WTC11 (cell line): ENCODE results near the gene SIPA1L3. TPM values are rescaled to one million over a fixed set of nuclear protein-coding genes. Genes with fewer than 3 reads are reported as not detected.

Experiments
- ATAC-seq: fragments of 200-7000 bp; cut with Tn5 transposase; 2 replicates; pipeline ENCODE4 v1.10.0; 2021; ENCODE audit warnings: mild to moderate bottlenecking, moderate library complexity
- CTCF ChIA-PET: fragments of 300-600 bp; sonication (Branson Sonifier 250); formaldehyde crosslinking; loops from one replicate; lab custom pipeline; 2021; ENCODE audit warnings: antibody characterized with exemption; lab: Charles Lee
- POLR2A ChIA-PET: fragments of 350-600 bp; sonication (Branson Sonifier 250); formaldehyde crosslinking; loops from one replicate; lab custom pipeline; 2021; ENCODE audit warnings: antibody characterized with exemption; lab: Charles Lee
- DNase-seq: peaks from one replicate; pipeline ENCODE4 v3.0.0; 2021; ENCODE audit warnings: low spot score
- H3K27ac Mint-ChIP-seq: 2 replicates; pipeline ENCODE4 v1.8.0; 2021; ENCODE audit warnings: mixed read lengths
- H3K27me3 Mint-ChIP-seq: 2 replicates; pipeline ENCODE4 v1.8.0; 2021; ENCODE audit warnings: low read depth, mild to moderate bottlenecking, moderate library complexity, mixed read lengths
- H3K36me3 Mint-ChIP-seq: 2 replicates; pipeline ENCODE4 v1.8.0; 2021; ENCODE audit warnings: mixed read lengths
- H3K4me1 Mint-ChIP-seq: 2 replicates; pipeline ENCODE4 v1.8.0; 2022; ENCODE audit warnings: mixed read lengths
- H3K4me3 Mint-ChIP-seq: 2 replicates; pipeline ENCODE4 v1.8.0; 2021; ENCODE audit warnings: mild to moderate bottlenecking, moderate library complexity, mixed read lengths
- H3K9me3 Mint-ChIP-seq: 2 replicates; pipeline ENCODE4 v1.8.0; 2021; ENCODE audit warnings: mixed read lengths
- CREM ChIP-seq: sonication (generic); formaldehyde crosslinking; IDR thresholded peaks from 2 replicates; pipeline ENCODE4 v1.8.1; 2022; ENCODE audit warnings: mild to moderate bottlenecking, missing genetic modification reagents, moderate library complexity
- CTCF ChIP-seq: fragments of 200-600 bp; IDR thresholded peaks from 2 replicates; pipeline ENCODE4 v1.8.0; 2022; ENCODE audit warnings: antibody characterized with exemption
- E2F5 ChIP-seq: sonication (generic); formaldehyde crosslinking; IDR thresholded peaks from 2 replicates; pipeline ENCODE4 v1.8.1; 2022; ENCODE audit warnings: mild to moderate bottlenecking, moderate library complexity, missing genetic modification reagents
- EMX1 ChIP-seq: fragments of 250-450 bp; sonication (Bioruptor Pico); IDR thresholded peaks from 2 replicates; pipeline ENCODE4 v1.8.0; 2021; ENCODE audit warnings: mild to moderate bottlenecking
- ESRRA ChIP-seq: sonication (generic); formaldehyde crosslinking; IDR thresholded peaks from 2 replicates; pipeline ENCODE4 v1.8.1; 2022; ENCODE audit warnings: mild to moderate bottlenecking, missing genetic modification reagents, borderline replicate concordance
- FOXK1 ChIP-seq: sonication (generic); formaldehyde crosslinking; IDR thresholded peaks from 2 replicates; pipeline ENCODE4 v1.8.0; 2022; ENCODE audit warnings: mild to moderate bottlenecking, moderate library complexity, missing genetic modification reagents
- FOXP1 ChIP-seq: sonication (generic); formaldehyde crosslinking; IDR thresholded peaks from 2 replicates; pipeline ENCODE4 v1.8.0; 2022; ENCODE audit warnings: missing genetic modification reagents, mild to moderate bottlenecking, moderate library complexity, borderline replicate concordance
- GABPB1 ChIP-seq: sonication (generic); formaldehyde crosslinking; IDR thresholded peaks from 2 replicates; pipeline ENCODE4 v1.8.1; 2023; ENCODE audit warnings: mild to moderate bottlenecking, missing genetic modification reagents
- GRHL2 ChIP-seq: fragments of 250-450 bp; sonication (Bioruptor Pico); IDR thresholded peaks from 2 replicates; pipeline ENCODE4 v1.8.0; 2022; ENCODE audit warnings: mild to moderate bottlenecking, moderate library complexity; ENCODE audit not compliant: insufficient replicate concordance, severe bottlenecking
- GTF2I ChIP-seq: fragments of 250-450 bp; sonication (Bioruptor Pico); conservative IDR thresholded peaks from 2 replicates; pipeline ENCODE4 v1.4.0; 2021; ENCODE audit warnings: mild to moderate bottlenecking
- JUN ChIP-seq: sonication (generic); formaldehyde crosslinking; IDR thresholded peaks from 2 replicates; pipeline ENCODE4 v1.8.0; 2023; ENCODE audit warnings: mild to moderate bottlenecking, missing genetic modification reagents
- MAX ChIP-seq: sonication (generic); formaldehyde crosslinking; IDR thresholded peaks from 2 replicates; pipeline ENCODE4 v1.8.0; 2022; ENCODE audit warnings: mild to moderate bottlenecking, missing genetic modification reagents
- MXD4 ChIP-seq: fragments of 250-450 bp; sonication (Bioruptor Pico); IDR thresholded peaks from 2 replicates; pipeline ENCODE4 v1.8.0; 2021; ENCODE audit warnings: mild to moderate bottlenecking, moderate library complexity, borderline replicate concordance
- MYBL2 ChIP-seq: sonication (generic); formaldehyde crosslinking; IDR thresholded peaks from 2 replicates; pipeline ENCODE4 v1.8.1; 2023; ENCODE audit warnings: mild to moderate bottlenecking, moderate library complexity, missing genetic modification reagents
- NR2C2 ChIP-seq: sonication (generic); formaldehyde crosslinking; IDR thresholded peaks from 2 replicates; pipeline ENCODE4 v1.8.0; 2022; ENCODE audit warnings: mild to moderate bottlenecking, missing genetic modification reagents
- NR3C1 ChIP-seq: sonication (generic); formaldehyde crosslinking; conservative IDR thresholded peaks from 2 replicates; pipeline ENCODE4 v1.8.1; 2023; ENCODE audit warnings: low read depth, mild to moderate bottlenecking, missing genetic modification reagents
- PRRX2 ChIP-seq: fragments of 250-450 bp; sonication (Bioruptor Pico); IDR thresholded peaks from 2 replicates; pipeline ENCODE4 v1.8.0; 2021; ENCODE audit warnings: mild to moderate bottlenecking
- RELA ChIP-seq: sonication (generic); formaldehyde crosslinking; IDR thresholded peaks from 2 replicates; pipeline ENCODE4 v1.8.1; 2022; ENCODE audit warnings: missing genetic modification reagents, mild to moderate bottlenecking, borderline replicate concordance
- SMAD3 ChIP-seq: sonication (generic); formaldehyde crosslinking; IDR thresholded peaks from 2 replicates; pipeline ENCODE4 v1.8.0; 2022; ENCODE audit warnings: missing genetic modification reagents, mild to moderate bottlenecking, borderline replicate concordance
- TCF7 ChIP-seq: sonication (generic); formaldehyde crosslinking; IDR thresholded peaks from 2 replicates; pipeline ENCODE4 v1.8.0; 2022; ENCODE audit warnings: mild to moderate bottlenecking, low read depth, missing genetic modification reagents, moderate library complexity
- TEAD1 ChIP-seq: sonication (generic); formaldehyde crosslinking; IDR thresholded peaks from 2 replicates; pipeline ENCODE4 v1.8.0; 2022; ENCODE audit warnings: mild to moderate bottlenecking, missing genetic modification reagents
- TP53 ChIP-seq: sonication (generic); formaldehyde crosslinking; IDR thresholded peaks from 2 replicates; pipeline ENCODE4 v1.8.1; 2023; ENCODE audit warnings: mild to moderate bottlenecking, missing genetic modification reagents
- USF1 ChIP-seq: sonication (generic); formaldehyde crosslinking; IDR thresholded peaks from 2 replicates; pipeline ENCODE4 v1.8.0; 2022; ENCODE audit warnings: mild to moderate bottlenecking, missing genetic modification reagents
- ZNF423 ChIP-seq: fragments of 250-450 bp; sonication (Bioruptor Pico); IDR thresholded peaks from 2 replicates; pipeline ENCODE4 v2.1.2; 2022; ENCODE audit warnings: mild to moderate bottlenecking, moderate library complexity
- ZNF512 ChIP-seq: sonication (generic); formaldehyde crosslinking; IDR thresholded peaks from 2 replicates; pipeline ENCODE4 v1.8.1; 2022; ENCODE audit warnings: missing genetic modification reagents, borderline replicate concordance
- total RNA-seq: library from RNA; stranded (reverse); gene quantifications from 3 replicates; pipeline ENCODE4 v1.2.3, GENCODE V29; 2021
- TF ChIP-seq, protein P1 (sequence below): sonication (generic); formaldehyde crosslinking; IDR thresholded peaks from 2 replicates; pipeline ENCODE4 v1.8.1; 2023; ENCODE audit warnings: mild to moderate bottlenecking, missing genetic modification reagents

SIPA1L3 gene
- total RNA-seq, 1 experiment from 2014 or later: 41.5 TPM

DNA sequence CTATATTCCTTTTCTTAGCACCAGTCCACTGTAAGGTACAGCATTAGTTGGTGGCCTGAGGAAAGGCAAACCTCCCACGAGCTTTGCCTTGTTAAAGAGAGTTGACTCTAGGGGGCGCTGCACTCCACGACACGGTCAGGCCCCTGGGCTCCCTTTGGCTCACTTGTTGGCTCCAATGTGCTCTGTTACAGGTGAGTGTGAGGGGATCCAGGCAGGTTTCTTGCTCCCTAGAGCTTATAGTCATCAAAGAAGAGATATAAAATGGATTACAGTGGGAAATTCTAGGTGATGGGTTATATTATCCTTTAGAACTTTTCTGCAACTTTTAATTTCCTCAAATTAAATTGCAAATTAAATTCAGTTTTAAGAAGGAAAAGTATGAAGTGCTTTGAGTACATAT is 4.3 kb upstream of the SIPA1L3 start:
- POLR2A ChIA-PET: interaction anchor here (0.6 to 1.6 kb wide), 5 partner anchors 102 to 418 kb away, joined by 3 to 12 read pairs (median 5); no protein-coding TSS in a partner anchor
- TF ChIP-seq EMX1: no peak
- TF ChIP-seq CTCF: peak; percentile 85
- H3K36me3 Mint-ChIP-seq: no peaks in the 10 kb centered on the region
- H3K4me1 Mint-ChIP-seq: peaks cover 12% of the 10 kb centered on the region
- no peaks in the 10 kb centered on the region for H3K9me3 Mint-ChIP-seq
- H3K4me3 Mint-ChIP-seq: no peak overlapping the region
- peak; percentile 89 for DNase-seq
- no peaks in the 10 kb centered on the region; the same call in 1 of the 2 replicates for H3K27me3 Mint-ChIP-seq
- H3K27ac Mint-ChIP-seq: no peak overlapping the region
- CTCF ChIA-PET: interaction anchor here (0.5 to 6.6 kb wide), 80 partner anchors 10 to 485 kb away, joined by 3 to 75 read pairs (median 4); partner anchors contain the start of genes GGN, KCNK6, PPP1R14A and ZNF607
- peak; percentile 23 for ATAC-seq

GRCh38 chr19:37903096-37903495 is 3.9 kb upstream of the SIPA1L3 start:
- no peaks in the 10 kb centered on the region for H3K9me3 Mint-ChIP-seq

DNA sequence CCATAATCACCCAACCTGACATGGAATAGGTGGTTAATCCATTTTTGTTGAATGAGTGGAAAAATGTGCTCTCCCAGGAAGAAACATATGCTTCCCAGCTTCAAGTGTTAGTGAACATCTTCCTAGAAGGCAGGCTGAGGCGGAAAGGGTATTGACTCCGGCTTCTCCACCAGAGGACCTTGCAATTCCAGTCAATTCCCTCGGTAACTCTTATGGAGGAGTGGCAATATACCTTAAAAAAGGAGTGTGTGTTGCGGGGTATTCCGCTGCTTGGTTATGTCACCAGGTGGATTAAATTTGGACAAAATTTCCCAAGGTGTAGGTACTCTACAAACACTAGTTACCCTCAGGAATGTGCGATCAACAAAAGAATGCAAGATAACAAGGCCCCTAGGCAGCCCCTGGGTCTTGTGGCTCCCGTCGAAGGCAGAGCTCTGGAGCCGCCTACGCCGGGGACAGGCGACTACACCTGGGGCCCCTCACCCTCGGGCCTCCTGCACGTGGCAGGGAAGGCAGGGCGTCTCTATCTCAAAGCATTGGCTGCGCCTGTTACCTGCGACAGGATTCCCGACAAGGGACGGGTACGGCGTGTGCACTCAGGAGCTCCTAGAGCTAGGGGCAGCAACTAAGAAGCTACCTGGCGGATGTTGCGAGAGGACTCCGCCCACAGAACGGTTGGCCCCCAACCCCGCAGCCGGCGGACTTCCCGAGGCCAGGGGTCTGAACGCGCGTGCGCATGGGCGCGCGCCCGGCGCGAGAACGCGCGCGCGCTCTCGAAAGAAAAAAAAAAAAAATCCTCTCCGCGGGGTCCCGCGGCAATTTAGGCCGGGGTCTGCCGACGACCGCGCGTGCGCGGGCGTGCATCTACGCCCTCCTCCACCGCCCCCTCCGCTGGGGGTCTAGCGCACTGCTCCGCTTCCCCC is 801 bp upstream of the SIPA1L3 start, which contains the start of gene WDR87:
Gene WDR87 (minus strand): TSS at position 649 of the 923 bp plus-strand sequence. CDS start 8,355 bp downstream, outside the sequence.
- Mint-ChIP-seq H3K9me3 (no peaks in the 10 kb centered on the region), H3K27me3 (no peaks in the 10 kb centered on the region; the same call in 1 of the 2 replicates), H3K4me1 (peaks cover 37% of the 10 kb centered on the region), H3K27ac (peak within 1 kb of the TSS; percentile 98), H3K36me3 (no peaks in the 10 kb centered on the region), H3K4me3 (peak within 1 kb of the TSS; percentile 90)
- DNase-seq (peak; percentile 89), ATAC-seq (peak; percentile 71)
- CTCF ChIA-PET: interaction anchor here (0.6 to 6.6 kb wide), 41 partner anchors 8 to 497 kb away, joined by 3 to 75 read pairs (median 4); partner anchors contain the start of genes CATSPERG, FAM98C, GGN and PPP1R14A
- POLR2A ChIA-PET: interaction anchor here (0.6 to 2.8 kb wide), 19 partner anchors 13 to 482 kb away, joined by 3 to 31 read pairs (median 4); partner anchors contain the start of genes GGN, PSMD8, SPINT2 and ZNF573
- peak; percentile 91 for TF ChIP-seq MAX (CRISPR knock-in tag)
- TF ChIP-seq PRRX2 (CRISPR knock-in tag): 0 out of 2 replicates have a peak, but pooled peaks have one; percentile 43
- no peak for TF ChIP-seq MXD4 (CRISPR knock-in tag)
- peak; percentile 21; the same call in 1 of the 2 replicates for TF ChIP-seq GABPB1 (CRISPR knock-in tag)
- TF ChIP-seq TEAD1: peak; percentile 58; the same call in 1 of the 2 replicates
- TF ChIP-seq, protein P1, sequence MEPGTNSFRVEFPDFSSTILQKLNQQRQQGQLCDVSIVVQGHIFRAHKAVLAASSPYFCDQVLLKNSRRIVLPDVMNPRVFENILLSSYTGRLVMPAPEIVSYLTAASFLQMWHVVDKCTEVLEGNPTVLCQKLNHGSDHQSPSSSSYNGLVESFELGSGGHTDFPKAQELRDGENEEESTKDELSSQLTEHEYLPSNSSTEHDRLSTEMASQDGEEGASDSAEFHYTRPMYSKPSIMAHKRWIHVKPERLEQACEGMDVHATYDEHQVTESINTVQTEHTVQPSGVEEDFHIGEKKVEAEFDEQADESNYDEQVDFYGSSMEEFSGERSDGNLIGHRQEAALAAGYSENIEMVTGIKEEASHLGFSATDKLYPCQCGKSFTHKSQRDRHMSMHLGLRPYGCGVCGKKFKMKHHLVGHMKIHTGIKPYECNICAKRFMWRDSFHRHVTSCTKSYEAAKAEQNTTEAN (CRISPR knock-in tag): 0 out of 2 replicates have a peak, but pooled peaks have one; percentile 58
- no peak for TF ChIP-seq ZNF512
- TF ChIP-seq FOXK1 (CRISPR knock-in tag): peak; percentile 60; the same call in 1 of the 2 replicates
- peak; percentile 70; the same call in 1 of the 2 replicates for TF ChIP-seq FOXP1 (CRISPR knock-in tag)
- peak; percentile 47; the same call in 1 of the 2 replicates for TF ChIP-seq USF1 (CRISPR knock-in tag)

More at GRCh38 chr19:37903096-37903495, 3.9 kb upstream of the SIPA1L3 start:
- H3K27ac Mint-ChIP-seq: no peak overlapping the region
- ChIA-PET CTCF (interaction anchor here (0.5 to 6.6 kb wide), 57 partner anchors 10 to 485 kb away, joined by 3 to 75 read pairs (median 5); partner anchors contain the start of genes GGN, KCNK6, PPP1R14A and ZNF607), POLR2A (interaction anchor here (0.6 to 1.6 kb wide), 2 partner anchors 141 to 346 kb away, joined by 7 to 12 read pairs; no protein-coding TSS in a partner anchor)
- H3K36me3 Mint-ChIP-seq: no peaks in the 10 kb centered on the region
- DNase-seq (no peak), ATAC-seq (no peak)
- H3K27me3 Mint-ChIP-seq: no peaks in the 10 kb centered on the region; the same call in 1 of the 2 replicates
- no peak overlapping the region for H3K4me3 Mint-ChIP-seq
- TF ChIP-seq ZNF423 (CRISPR knock-in tag) (no peak), JUN (CRISPR knock-in tag) (no peak), GTF2I (CRISPR knock-in tag) (no peak), TCF7 (CRISPR knock-in tag) (no peak), ESRRA (CRISPR knock-in tag) (no peak), RELA (CRISPR knock-in tag) (no peak), CREM (no peak), TP53 (no peak), NR3C1 (CRISPR knock-in tag) (no peak), FOXP1 (CRISPR knock-in tag) (no peak), SMAD3 (no peak), NR2C2 (CRISPR knock-in tag) (no peak), MXD4 (CRISPR knock-in tag) (no peak), MYBL2 (CRISPR knock-in tag) (no peak), E2F5 (no peak), GRHL2 (CRISPR knock-in tag) (no peak)
- TF ChIP-seq, protein P1 (CRISPR knock-in tag): no peak
- H3K4me1 Mint-ChIP-seq: peaks cover 16% of the 10 kb centered on the region
